NCI-H748 (cell line): ENCODE data around the gene IPPK.

ENCODE experiments used
- DNase-seq: peaks from one replicate; lab custom pipeline; 2025; ENCODE audit not compliant: unreplicated experiment; lab: John Stamatoyannopoulos, UW

IPPK gene, protein sequence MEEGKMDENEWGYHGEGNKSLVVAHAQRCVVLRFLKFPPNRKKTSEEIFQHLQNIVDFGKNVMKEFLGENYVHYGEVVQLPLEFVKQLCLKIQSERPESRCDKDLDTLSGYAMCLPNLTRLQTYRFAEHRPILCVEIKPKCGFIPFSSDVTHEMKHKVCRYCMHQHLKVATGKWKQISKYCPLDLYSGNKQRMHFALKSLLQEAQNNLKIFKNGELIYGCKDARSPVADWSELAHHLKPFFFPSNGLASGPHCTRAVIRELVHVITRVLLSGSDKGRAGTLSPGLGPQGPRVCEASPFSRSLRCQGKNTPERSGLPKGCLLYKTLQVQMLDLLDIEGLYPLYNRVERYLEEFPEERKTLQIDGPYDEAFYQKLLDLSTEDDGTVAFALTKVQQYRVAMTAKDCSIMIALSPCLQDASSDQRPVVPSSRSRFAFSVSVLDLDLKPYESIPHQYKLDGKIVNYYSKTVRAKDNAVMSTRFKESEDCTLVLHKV

DNA sequence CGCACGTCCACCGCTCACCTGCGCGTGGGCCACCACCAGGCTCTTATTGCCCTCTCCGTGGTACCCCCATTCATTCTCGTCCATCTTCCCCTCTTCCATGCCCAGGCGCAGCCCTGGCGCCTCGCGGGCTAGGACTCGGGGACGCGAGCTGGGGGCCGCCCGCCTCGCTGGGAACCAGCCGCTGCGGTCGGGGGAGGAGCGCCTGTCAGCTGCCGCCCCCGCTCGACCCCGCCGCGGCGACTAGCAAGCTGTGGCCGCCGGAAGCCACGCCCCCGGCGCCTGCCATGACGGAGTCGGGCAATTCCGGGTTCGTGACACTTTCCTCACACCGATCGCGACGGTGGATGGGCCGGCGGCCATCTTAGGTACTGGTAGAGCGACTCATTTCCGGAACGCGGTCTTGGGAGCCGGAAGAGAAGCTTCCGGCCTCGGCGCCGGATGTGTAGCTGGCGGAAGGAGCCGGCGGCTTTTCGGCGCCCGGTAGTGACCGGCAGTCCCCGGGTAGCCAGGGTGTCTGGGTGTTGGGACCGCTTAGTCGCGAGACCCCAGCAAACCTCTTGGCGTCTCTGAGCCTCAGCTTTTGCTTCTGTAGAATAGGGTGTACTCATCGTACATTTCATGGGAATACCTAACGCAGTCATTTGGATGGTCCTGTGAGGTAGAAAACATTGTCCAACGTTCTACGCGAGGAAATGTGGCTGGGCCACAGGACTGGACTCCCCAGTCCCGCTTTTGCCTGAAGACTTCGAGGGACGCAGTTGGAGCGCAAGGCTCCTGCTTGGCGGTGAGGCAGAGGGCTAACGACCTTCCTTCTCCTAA is at the start of gene IPPK:
IPPK (minus strand) TSS at position 242 of the 819 bp plus-strand sequence; CDS start at position 99, 143 bp downstream.
- DNase-seq = peak; percentile 99

DNA sequence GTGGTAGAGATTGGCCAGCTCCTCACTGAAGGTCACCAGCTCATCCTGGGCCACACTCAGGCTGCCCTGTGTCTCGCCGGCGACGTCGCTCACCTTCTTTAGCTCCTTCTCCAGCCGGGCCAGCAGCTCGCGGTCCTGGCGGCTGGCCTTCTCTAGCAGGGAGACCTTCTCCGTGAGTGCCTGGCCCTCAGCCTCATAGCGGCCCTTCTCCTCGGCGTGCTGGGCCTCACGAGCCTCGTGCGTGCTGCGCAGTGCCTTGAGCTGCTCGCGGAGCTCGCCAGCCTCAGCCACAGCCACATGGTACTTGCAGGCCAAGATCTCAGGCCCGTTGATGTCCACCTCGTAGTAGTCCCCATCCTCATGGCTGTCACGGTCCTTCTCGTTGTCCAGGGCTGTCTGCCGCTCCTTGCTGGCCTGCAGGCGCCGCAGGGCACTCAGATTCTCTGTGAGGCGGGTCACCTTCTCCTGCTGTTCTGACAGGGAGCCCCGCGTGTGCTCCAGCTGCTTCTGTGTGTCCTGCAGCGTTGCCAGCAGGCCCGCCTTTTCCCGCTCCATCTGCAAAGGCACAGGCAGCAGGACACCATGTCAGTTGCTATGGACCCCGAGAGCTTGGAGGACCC is 49.2 kb upstream of the IPPK start:
- DNase-seq = no peak

DNA sequence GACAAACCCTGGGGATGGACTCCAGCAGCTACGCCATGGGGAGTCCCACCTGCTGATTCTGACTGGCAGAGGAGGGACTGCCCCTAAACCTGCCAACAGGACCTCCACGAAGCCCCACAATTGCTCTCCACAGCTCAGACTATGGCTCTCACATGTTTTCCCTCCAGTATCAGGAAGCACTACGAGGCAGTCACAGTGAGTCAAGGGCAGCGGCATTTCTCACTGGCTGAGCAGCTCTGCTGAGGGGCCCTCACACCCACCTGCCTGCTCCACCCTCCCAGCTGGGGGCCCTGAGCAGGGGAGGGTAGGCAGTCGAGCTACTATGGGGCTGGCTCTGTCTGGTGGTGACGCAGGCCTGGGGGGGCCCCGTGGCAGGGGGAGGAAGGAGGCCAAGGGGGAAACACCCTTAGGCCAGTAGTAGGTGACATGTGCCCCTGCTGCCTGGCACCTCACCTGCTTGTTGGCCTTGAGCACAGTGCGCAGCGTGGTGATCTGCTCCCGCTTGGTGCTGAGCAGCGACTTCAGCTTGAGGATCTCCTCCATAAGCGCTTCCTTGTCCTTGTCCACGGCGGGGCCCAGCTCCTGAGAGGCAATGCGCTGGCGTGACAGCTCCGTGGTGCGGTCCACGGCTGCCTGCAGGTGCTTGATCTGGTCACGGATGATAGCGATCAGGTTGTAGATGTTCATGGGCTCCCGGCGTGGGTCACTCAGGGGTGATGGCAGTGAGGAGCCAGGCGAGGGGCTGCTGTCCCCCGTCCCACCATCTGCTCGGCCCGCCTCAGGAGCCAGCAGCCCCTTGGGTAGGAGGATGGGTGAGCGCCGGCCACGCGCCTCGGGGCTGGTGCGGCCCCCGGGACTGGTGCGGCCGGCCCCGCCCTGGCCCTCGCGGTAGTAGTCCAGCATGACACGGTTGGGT is 48.4 kb upstream of the IPPK start:
- no peak for DNase-seq

DNA sequence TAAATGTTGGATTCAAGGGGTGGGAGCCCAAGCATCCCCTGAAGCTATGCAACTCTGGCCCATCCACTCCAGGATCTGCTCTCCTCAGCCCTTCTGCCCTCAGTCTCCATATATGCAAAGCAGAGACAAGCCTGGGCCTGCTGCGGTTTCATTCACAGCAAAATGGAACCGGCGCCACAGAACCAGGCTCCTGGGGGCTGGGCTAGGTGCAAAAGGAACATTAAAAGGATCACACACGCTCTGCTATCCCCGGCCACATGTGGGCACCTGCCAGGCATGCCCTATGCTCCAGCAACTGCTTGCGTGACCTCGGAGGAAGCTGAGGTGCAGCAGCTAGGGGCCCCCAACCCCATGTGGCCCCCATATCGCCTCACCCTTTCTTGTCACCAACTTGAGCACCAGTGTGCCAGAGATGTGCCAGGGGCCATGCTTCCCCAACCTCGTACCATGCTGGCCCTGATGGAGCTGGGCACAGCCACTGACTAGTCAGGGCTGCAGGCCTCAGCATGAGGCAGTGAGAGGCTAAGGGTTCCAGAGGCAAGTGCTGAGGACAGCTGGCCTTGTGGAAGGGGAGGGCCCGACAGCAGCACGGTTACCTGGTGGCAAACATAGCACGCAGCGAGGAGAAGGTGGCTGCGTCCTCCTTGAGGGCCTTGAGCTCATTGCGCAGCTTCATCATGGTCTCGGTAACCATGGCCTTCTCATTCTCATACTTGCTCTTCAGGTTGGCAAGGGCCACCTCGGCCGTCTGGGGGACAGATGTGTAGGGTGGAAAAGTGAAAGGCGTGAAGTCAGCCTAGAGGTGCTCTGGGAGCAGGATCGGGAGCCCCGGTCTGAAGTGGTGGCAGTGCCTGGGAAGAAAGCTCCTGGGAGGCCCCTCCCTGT is 47.5 kb upstream of the IPPK start:
- DNase-seq = no peak

DNA sequence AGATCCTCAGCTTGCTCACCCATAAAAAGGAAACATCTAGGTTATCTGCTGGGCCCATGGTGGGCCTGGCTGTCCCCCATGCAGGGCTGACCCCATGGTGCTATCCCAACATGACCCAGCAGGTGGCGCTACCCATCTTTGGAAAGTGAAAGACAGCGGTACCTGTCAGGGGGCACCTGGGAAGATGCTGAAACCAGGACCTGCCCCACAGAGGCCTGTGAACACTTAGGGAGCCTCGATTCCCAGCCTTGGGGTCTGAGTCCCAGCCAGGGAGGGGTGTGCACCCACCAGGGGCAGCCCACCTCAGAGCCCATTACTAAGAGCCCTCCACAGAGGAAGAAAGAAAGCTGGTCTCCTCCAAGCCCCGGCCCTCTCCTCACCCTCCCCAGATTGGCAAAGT is 46.6 kb upstream of the IPPK start:
- peak; percentile 55 for DNase-seq

DNA sequence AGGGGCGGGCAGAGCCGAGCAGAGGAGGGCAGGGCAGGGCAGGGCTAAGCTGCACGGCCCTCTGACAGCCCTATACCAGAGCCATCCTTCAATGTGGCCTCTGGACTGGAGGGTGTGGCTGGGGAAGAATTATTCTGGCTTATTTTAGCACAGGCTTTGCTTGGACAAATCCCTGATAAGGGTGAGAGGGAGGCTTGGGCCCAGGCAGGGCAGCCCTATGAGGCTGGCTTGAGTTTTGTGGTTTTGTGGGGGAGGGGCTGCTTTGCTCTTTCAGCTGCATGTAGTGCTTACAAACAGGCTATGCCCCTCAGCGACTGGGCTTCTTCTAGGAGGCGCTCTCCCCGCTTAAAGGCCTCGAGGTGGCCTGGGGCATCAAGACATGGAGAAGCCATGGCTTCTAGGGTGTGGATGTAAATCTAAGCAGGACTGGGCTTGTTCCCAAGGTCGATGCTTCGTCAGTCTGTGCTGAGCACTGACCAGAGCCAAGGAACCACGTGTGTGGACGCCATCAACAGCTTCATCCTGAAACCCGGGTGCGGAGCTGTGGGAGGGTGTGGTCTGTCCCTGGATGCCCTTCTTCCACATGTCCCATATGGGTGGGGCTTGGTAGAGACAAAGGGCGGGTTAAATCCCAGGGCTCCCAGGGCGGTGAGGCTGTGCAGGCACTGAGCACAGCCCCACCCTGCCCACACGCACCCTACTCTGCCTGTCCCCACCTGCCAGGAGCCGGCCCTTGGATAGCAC is 45.7 kb upstream of the IPPK start:
- DNase-seq = no peak

DNA sequence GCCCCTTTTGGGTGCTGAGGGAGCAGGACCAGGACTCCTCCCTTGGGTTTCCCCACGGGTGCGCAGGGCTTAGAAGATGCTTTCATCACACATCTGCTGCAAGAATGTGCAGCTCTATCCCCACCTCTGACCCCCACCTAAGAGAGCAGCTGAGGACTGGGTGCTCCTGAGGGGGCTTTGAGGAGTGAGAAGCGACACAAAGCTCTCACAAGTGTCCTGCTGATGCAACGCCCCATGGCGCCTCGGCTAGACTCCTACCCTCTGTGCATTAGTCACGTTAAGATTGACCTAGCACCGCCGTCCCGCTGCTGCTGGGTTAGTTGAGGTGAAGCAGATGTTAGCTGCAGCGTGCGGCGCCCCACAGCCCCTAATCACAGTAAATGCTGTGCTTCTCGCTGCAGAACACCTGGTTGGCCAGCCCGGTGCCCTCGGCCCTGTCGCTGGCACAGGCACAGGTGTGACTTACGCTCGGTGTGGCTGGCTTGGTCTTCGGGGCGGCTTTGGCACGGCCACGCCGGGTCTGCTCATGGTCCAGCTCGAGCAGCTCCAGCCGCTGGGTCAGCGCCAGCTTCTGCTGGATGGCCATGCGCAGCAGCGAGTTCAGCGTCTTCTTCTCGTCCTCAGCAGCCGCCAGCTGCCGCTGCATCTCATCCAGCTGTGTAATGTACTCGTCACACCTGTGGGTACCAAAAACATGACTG is 45.0 kb upstream of the IPPK start:
- no peak for DNase-seq

- no peak for DNase-seq
Measured at GRCh38 chr9:92714016-92714415, 44.1 kb upstream of the IPPK start.

GRCh38 chr9:92713528-92713927 is 43.6 kb upstream of the IPPK start:
- DNase-seq = no peak

DNA sequence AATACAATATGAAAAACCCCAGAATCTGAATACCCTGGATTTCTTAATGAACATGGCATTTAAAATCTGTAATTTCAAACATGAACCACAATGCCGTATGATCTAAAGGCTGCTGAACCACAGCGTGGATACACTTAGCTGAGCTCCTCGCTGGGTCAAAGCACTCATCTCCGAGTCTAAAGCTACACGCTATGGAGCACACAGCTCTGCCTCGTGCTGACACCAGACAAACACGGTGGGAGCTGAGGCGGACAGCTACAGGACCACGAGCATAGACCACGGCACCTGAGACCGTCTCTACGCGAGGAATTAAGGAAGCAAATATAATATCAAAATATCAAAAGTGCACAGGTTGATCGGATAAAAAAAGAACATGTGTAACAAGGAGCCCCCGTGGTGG is 42.8 kb upstream of the IPPK start:
- DNase-seq = no peak

GRCh38 chr9:92711844-92712243 is 41.9 kb upstream of the IPPK start:
- no peak for DNase-seq

DNA sequence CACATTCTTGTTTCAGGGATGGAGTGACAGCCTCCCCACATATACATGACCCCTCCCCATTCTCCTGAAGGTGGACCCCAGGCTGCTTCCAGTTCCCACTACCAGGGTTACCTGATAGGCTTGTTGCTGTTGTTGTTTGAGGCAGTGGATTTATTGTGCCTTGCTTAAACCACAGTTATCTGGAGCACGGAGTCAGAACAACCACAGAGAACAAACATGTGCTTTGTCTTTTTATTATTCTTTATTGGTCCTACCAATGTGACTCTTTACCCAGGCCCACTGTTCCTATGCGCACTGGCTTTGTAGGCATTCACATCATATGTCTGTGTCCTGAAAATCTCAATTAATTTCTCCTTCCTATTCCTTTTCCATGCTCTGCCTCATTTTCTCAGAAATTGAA is 41.2 kb upstream of the IPPK start:
- no peak for DNase-seq

- no peak for DNase-seq
Measured at GRCh38 chr9:92710368-92710767, 40.4 kb upstream of the IPPK start.

DNA sequence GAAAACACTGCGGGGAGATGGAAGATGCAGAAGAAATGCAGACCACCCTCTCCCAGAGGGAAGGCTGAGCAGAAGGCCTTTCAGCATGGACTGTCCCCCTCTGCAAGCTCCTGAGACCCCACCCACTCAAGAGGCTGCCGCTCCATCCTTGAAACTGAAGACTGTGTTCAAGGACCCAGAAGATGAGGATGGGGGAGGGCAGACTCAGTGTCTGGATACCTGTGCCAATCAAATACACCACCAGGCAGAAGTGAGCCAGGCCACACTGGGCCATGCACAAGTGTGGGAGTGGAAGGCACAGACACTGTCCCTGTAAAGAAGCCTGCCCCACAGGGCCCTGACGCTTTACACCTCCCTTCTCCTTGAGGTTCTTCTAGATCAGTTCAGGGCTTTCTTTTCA is 40.0 kb upstream of the IPPK start:
- DNase-seq = no peak

DNA sequence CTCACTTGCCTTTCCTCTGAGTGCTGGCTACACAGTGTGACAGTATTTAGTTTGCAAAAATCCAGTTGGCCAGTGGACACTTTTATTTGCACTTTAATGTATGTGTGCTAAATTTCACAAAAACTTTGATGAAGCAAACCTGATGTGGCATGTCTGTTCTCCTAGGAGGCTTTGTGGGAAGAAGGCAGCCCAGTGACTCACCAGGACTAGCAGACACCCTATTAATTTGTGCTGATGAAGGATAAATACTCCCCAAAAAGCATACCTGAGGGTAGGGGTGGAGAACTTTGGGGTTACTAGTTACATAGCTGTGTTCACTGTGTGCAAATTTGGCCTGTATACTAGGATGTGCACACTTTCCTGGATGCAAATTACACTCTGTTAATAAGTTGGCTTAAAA is 39.3 kb upstream of the IPPK start:
- DNase-seq = no peak

- no peak for DNase-seq
Measured at GRCh38 chr9:92707530-92707929, 37.6 kb upstream of the IPPK start.

DNA sequence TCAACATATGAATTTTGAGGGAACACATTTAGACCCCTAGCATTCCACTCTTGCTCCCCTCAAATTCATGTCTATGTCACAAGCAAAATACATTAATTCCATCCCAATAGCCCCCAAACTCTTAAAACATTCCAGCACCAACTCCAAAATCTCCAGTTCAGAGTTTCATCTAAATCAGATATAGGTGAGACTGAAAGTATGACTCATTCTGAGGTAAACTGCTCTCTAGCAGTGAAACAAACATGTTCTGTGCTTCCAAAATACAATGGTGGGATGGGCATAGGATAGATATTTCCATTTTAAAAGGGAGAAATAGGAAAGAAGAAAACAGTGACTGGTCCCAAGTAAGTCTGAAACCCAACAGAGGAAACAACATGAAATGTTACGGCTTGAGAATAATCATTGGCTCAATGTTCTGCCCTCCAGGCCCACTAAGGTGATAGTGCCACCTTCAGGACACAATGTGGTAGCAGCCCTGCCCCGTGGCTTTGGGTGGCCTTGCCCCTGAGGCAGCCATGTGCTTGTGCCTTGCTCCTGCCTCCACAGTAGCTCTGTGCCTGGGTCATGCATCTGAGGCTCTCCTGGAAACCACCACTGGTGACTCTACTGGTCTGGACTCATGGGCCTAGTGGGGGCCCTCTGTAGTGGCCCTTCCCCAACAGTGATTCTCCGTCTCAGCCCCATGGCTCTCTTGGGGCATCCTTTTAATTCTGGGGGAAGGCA is 36.4 kb upstream of the IPPK start:
- peak; percentile 24 for DNase-seq

DNA sequence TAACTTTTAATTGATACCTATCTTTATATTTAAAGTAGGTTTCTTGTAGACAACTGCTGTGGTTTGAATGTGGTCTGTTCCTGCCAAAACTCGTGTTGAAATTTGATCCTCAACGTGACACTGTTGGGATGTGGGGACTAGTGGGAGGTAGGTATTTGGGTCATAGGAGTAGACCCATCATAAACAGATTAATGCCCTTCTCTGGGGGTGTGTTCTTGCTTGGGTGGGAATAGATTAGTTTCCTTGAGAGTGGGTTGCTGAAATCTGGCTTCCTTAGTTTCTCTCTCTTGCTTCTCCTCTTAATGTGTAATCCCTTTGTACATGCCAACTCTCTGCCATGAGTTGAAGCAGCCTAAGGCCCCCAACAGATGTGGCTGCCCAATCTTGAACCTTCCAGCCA is 34.6 kb upstream of the IPPK start:
- DNase-seq = no peak
